Omental fat pad (tissue), 4 donors: ENCODE data around the gene PILRB. TPM values are rescaled to one million over a fixed set of nuclear protein-coding genes. Genes with fewer than 3 reads are reported as not detected.
"Not testable (repeated sequence)": the region's sequence is repeated elsewhere in the genome, so short reads cannot be mapped to it uniquely, and the experiment has no call there.

Source experiments
- ATAC-seq: fragments of 150-250 bp; one replicate; pipeline ENCODE4 v1.9.1; 2016; ENCODE audit warnings: mild to moderate bottlenecking, moderate library complexity; ENCODE audit not compliant: low FRiP score
- DNase-seq: peaks from one replicate; pipeline ENCODE4 v3.0.0-alpha.2; 2019; ENCODE audit warnings: low spot score
- CTCF ChIP-seq, 3 donors: fragments of 450-650 bp; IDR thresholded peaks; one replicate each; pipeline ENCODE4 v1.5.1; 2016 to 2017; ENCODE audit warnings: antibody characterized with exemption in 3 of 3, mild to moderate bottlenecking in 3 of 3, moderate library complexity in 2 of 3
- total RNA-seq, 4 donors: library from RNA; depleted of rRNA; stranded (reverse); fragments of >200 nt; gene quantifications; one replicate each; pipeline ENCODE4 v1.1.0, GENCODE V29; 2016

PILRB gene
- total RNA-seq, 4 donors from 2014 or later: 25.0 to 83.5 (median 36.9) TPM

DNA sequence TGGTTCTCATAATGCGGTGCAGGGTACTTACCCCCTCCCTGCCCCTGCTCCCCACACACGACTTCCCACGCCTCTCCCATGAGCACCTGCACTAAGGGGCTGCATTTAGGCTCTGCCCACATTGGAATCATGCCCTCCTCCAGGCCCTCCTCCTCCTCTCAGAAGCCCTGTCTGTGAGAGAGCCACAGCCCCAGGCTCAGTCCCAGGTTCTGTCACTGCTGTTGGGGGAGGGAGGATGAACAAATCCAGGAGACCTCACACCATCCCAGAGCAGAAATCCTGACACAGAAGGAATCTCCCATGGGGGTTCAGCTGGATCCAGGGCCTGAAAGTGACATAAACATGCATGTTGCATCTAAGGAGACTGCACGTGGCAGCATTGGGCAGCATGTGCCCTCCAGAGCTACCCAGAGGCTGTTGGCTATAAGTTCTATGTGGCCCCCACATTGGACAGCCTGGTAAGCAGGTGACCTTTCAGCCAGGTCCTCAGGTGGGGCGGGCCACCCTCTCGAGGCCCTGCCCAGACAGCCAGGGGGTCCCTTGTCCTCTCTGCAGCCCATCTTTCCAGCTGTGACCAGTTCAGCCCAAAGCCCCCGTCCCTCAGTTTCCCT lies 13.7 kb downstream of the PILRB start:
- TF ChIP-seq CTCF (IDR thresholded peaks at IDR 0.05): no peak
- no peak for DNase-seq
- peak; percentile 10 for ATAC-seq

DNA sequence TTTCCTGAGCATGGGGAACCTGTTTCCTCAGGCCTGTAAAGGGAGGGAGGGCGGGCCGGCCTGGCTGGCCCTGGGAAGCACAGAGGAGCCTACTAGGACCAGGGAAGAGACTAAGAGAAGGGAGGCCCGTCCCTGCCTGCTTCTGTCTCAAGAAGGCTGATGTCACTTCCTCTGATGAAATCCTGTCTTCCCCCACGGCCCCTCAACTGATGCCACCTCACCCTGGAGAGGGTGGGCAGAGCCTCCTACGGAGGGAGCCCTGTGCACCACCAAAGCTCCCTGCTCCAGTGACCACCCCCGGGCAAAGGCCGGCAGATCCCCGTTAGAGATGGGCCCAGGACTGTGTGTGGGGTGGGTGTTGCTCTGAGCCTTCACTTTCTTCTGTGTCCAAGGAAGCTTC lies 14.3 kb downstream of the PILRB start:
- ATAC-seq (no peak), DNase-seq (no peak)
- TF ChIP-seq CTCF (IDR thresholded peaks at IDR 0.05): no peak

DNA sequence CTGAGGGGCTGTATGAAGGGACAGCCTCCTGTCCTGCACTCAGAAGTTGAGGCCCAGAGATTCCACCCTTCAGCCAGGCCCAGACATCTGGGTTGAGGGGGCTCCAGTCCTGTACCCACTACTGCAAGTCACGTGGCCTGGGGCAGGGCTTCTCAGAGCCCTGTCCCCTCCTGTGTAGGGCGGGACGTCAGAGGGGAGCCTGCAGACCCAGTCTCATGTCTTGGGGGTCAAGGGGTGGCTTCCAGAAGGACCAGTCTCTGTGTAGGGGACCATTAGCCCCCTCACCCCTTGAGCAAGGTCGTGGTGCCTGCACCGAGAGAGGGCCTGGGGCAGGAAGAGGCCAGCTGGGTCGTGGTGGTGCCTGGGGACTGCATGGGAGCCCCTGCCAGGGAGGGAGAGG lies 14.8 kb downstream of the PILRB start:
- no peak for ATAC-seq
- no peak for TF ChIP-seq CTCF (IDR thresholded peaks at IDR 0.05)
- no peak for DNase-seq

GRCh38 chr7:100373261-100373831 lies 15.4 kb downstream of the PILRB start, which contains the start of gene PILRA:
TSS of gene PILRA (plus strand) at chr7:100373487. CDS start at chr7:100373657, 170 bp downstream.
- no peak for ATAC-seq
- TF ChIP-seq CTCF (IDR thresholded peaks at IDR 0.05): no peak
- DNase-seq: no peak

DNA sequence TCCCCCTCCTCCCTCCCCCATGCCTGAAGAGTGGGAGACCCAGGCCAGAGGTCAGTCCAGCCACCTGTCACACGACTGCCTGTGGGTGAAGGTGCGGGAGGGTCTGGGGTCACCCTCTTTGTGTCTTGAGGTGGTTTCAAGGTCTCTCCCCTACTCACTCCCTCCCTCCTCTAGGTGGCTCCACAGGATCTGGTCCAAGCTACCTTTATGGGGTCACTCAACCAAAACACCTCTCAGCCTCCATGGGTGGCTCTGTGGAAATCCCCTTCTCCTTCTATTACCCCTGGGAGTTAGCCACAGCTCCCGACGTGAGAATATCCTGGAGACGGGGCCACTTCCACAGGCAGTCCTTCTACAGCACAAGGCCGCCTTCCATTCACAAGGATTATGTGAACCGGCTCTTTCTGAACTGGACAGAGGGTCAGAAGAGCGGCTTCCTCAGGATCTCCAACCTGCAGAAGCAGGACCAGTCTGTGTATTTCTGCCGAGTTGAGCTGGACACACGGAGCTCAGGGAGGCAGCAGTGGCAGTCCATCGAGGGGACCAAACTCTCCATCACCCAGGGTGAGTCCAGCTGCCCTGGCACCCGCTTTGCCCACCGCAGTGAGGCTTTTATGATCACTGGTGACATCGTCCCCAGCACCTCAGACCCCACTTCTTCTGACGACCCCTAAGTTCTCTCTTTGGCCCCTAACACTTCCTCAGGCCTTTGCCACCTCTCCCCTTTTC lies 16.1 kb downstream of the PILRB start:
- not testable (repeated sequence) for DNase-seq, ATAC-seq

DNA sequence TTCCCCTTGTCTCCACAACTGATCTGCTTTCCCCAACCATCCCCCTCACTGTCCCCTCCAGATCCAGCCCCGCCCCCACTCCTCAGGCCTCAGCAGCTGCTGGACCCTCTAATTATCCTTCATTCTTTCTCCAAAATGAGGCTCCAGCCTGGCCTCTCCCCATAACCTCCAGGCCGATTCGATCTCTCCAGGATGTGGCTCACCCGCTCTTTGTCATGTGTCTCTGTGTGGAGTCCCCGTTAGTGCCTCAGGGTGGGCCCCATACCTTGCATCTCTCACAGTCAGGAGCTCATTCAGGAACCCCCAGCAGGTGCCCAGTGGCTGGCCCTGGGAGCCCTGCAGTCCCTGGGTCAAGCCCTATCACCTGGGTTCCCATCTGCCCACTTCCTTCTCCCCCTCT lies 16.7 kb downstream of the PILRB start:
- DNase-seq: no peak
- ATAC-seq: no peak
- no peak for TF ChIP-seq CTCF (IDR thresholded peaks at IDR 0.05)

DNA sequence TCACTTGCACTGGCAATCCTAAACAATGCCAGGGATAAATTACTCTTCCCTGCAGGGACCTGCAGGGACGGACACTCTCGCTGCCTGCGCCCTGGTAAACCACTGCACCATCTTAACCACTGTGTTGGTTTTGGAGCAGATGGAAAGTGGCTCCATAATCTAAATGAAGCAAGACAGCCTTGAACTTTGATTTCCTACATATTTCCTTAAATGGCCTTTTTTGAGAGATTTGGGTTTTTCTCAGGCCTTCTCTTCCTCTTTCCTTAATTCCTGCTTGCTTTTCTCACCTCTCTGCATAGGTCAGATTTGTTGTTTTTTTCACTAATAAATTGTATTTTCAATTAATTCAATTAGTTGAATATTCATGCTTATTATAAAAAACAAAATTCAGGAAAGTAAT lies 18.1 kb downstream of the PILRB start:
- DNase-seq: no peak
- no peak for TF ChIP-seq CTCF (IDR thresholded peaks at IDR 0.05)
- ATAC-seq: no peak
